Panc1 (cell line): ENCODE data around the gene IFT52.
"Not testable (repeated sequence)": the region's sequence is repeated elsewhere in the genome, so short reads cannot be mapped to it uniquely, and the experiment has no call there.

Source experiments
- CTCF ChIP-seq: fragments of 450-650 bp; IDR thresholded peaks from 2 replicates; pipeline ENCODE4 v1.5.1; 2017; ENCODE audit warnings: mild to moderate bottlenecking
- POLR2AphosphoS5 ChIP-seq: IDR thresholded peaks from 2 replicates; pipeline ENCODE4 v1.6.1; 2012; ENCODE audit warnings: mild to moderate bottlenecking, low read depth, low read length, moderate library complexity
- SIN3A ChIP-seq: IDR thresholded peaks from 2 replicates; pipeline ENCODE4 v1.6.1; 2012; ENCODE audit warnings: low read depth, mild to moderate bottlenecking, low read length, moderate library complexity, borderline replicate concordance; ENCODE audit not compliant: insufficient read depth
- TCF7L2 ChIP-seq: IDR thresholded peaks from 2 replicates; pipeline ENCODE4 v1.6.1; 2011; ENCODE audit warnings: mild to moderate bottlenecking, low read depth, low read length, inconsistent platforms
- TF ChIP-seq, protein P1 (sequence below), 2 experiments: IDR thresholded peaks; 2 replicates each; pipeline ENCODE4 v1.6.1; 2011 to 2012; ENCODE audit warnings: low read depth in 2 of 2, control low read depth in 1 of 2, low read length in 1 of 2, mild to moderate bottlenecking in 1 of 2, moderate library complexity in 1 of 2; ENCODE audit not compliant: insufficient read depth in 1 of 2

GRCh38 chr20:43588526-43588925 is 2.2 kb upstream of the IFT52 start:
- not testable (repeated sequence) for TF ChIP-seq CTCF, POLR2AphosphoS5, TCF7L2, SIN3A
- TF ChIP-seq, protein P1, sequence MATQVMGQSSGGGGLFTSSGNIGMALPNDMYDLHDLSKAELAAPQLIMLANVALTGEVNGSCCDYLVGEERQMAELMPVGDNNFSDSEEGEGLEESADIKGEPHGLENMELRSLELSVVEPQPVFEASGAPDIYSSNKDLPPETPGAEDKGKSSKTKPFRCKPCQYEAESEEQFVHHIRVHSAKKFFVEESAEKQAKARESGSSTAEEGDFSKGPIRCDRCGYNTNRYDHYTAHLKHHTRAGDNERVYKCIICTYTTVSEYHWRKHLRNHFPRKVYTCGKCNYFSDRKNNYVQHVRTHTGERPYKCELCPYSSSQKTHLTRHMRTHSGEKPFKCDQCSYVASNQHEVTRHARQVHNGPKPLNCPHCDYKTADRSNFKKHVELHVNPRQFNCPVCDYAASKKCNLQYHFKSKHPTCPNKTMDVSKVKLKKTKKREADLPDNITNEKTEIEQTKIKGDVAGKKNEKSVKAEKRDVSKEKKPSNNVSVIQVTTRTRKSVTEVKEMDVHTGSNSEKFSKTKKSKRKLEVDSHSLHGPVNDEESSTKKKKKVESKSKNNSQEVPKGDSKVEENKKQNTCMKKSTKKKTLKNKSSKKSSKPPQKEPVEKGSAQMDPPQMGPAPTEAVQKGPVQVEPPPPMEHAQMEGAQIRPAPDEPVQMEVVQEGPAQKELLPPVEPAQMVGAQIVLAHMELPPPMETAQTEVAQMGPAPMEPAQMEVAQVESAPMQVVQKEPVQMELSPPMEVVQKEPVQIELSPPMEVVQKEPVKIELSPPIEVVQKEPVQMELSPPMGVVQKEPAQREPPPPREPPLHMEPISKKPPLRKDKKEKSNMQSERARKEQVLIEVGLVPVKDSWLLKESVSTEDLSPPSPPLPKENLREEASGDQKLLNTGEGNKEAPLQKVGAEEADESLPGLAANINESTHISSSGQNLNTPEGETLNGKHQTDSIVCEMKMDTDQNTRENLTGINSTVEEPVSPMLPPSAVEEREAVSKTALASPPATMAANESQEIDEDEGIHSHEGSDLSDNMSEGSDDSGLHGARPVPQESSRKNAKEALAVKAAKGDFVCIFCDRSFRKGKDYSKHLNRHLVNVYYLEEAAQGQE (IDR thresholded peaks at IDR 0.05; ENCODE audit: insufficient read depth in 1 of 2, low read depth in 2 of 2, low read length in 1 of 2), result not testable (repeated sequence)
